ENCODE results near the gene ELMOD3. TPM values are rescaled to one million over a fixed set of nuclear protein-coding genes. Genes with fewer than 3 reads are reported as not detected.
A peak's percentile ranks its signal among the peaks of the same experiment; 100 is the strongest.

ELMOD3 gene
- total and polyA plus RNA-seq, 12 donors: 7.3 to 23.8 (median 9.3) TPM

DNA sequence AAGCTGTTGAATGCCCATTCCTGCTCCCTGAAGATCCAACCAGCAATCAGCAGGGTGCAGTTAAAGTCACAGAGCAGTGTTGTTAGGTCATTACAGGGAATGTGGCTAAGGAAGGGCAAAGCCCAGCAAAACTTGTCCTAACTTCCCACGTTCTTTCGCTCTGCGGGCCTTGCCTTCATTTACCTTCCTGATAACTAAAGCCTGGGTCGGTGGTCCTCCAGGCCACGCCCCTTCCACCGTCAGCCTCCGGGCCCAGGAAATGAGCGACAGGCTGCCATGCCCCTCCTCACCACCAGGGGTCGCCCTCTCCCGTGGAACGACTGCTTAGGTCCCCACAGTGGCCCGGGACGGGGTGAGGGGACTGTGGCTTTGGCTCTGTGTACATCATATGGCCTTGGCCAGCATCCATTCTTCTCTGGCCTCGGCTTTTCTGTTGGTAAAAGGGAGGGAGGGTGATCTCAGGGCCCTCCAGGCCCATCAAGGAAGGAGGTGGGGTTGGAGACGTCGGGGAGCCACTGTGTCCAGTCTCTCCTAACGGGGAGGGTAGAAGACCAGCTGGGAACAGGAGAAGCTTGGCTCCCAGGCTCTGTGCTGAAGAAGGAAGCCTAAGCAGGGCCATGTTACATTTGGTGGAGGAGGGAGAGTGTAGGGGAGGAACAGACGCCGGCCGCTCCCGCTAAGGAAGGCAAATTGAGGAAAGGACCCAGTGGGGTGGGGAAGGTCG is 66.1 kb downstream of the ELMOD3 start:
- intact Hi-C loops (cut with DNase I): loop anchor here in 9 of 10 donors (1.0 to 5.0 kb wide), 5 partner anchors 117 to 132 kb away; partner anchors contain the start of gene MAT2A (in 1 of the 9)
- ATAC-seq (peak; percentile 74 to 86 (median 80)), DNase-seq (peak; percentile 88 to 92)
- Histone ChIP-seq H3K27ac (peak overlapping the region; percentile 47 to 97 (median 83)), H3K4me1 (peaks cover 15 to 43% (median 34%) of the 10 kb centered on the region in 9 donors), H3K4me3 (peak overlapping the region in 6 of 10 donors; percentile 13 to 41 (median 28)), H3K9me3 (no peaks in the 10 kb centered on the region), H3K36me3 (no peaks in the 10 kb centered on the region), H3K27me3 (no peaks in the 10 kb centered on the region)
- 21 to 22% methylated on average over 22 of the region's 22 CpGs for WGBS, 2 donors
- peak; percentile 100 for TF ChIP-seq CTCF (IDR thresholded peaks at IDR 0.05)

GRCh38 chr2:85421260-85422071 is 66.9 kb downstream of the ELMOD3 start:
- Histone ChIP-seq H3K36me3 (no peaks in the 10 kb centered on the region), H3K9me3 (no peaks in the 10 kb centered on the region), H3K4me3 (peak overlapping the region in 1 of 10 donors; percentile 41), H3K27ac (peak overlapping the region; percentile 47 to 97 (median 83)), H3K27me3 (no peaks in the 10 kb centered on the region), H3K4me1 (peaks cover 15 to 37% (median 34%) of the 10 kb centered on the region in 9 donors)
- DNase-seq (no peak), ATAC-seq (no peak)
- WGBS, 2 donors: 64 to 78% methylated on average over 13 of the region's 13 CpGs
- TF ChIP-seq CTCF (IDR thresholded peaks at IDR 0.05): no peak
- intact Hi-C loops (cut with DNase I): loop anchor here in 8 of 10 donors (1.0 to 5.0 kb wide), 4 partner anchors 116 to 131 kb away; partner anchors contain the start of gene MAT2A (in 1 of the 8)

- peaks cover 15 to 37% (median 34%) of the 10 kb centered on the region in 9 donors for H3K4me1 ChIP-seq
- intact Hi-C loops (cut with DNase I): loop anchor here in 2 of 10 donors (2.0 to 5.0 kb wide), 2 partner anchors 115 to 129 kb away; partner anchors contain the start of gene MAT2A (in 1 of the 2)
- H3K9me3 ChIP-seq: no peaks in the 10 kb centered on the region
- DNase-seq: no peak
- ATAC-seq: no peak
- no peaks in the 10 kb centered on the region for H3K36me3 ChIP-seq
- no peak for TF ChIP-seq CTCF (IDR thresholded peaks at IDR 0.05)
- no peaks in the 10 kb centered on the region for H3K27me3 ChIP-seq
- peak overlapping the region in 4 of 10 donors; percentile 59 to 97 (median 84) for H3K27ac ChIP-seq
- WGBS, 2 donors: 85 to 95% methylated on average over 2 of the region's 2 CpGs
- H3K4me3 ChIP-seq: no peak overlapping the region
These were observed 67.5 kb downstream of the ELMOD3 start for GRCh38 chr2:85422072-85422457.

DNA sequence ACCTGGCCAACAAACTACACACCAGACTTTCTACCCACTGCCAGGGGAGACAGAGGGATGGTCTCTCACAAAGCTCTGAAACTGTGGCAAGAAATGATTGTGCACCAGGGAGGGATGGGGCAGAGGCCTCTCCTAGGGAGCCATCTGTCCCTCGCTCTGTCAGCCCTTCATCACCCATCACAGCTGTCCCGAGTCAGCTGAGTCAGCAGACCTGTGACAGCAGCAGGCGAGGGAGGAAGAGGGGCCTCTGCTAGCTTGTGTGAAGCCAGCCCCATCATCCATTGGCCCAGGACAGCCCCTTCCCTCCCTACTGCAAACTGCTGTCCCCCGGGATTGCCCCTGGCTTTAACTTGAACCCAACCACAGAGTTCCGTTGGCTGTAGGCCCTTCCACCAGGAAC is 69.0 kb downstream of the ELMOD3 start:
- Histone ChIP-seq H3K27ac (no peak overlapping the region), H3K27me3 (no peaks in the 10 kb centered on the region), H3K4me1 (peaks cover 12 to 42% (median 29%) of the 10 kb centered on the region in 9 donors), H3K36me3 (no peaks in the 10 kb centered on the region), H3K4me3 (no peak overlapping the region), H3K9me3 (no peaks in the 10 kb centered on the region)
- ATAC-seq (no peak), DNase-seq (no peak)
- intact Hi-C loops (cut with DNase I): loop anchor here in 2 of 10 donors (2.0 to 5.0 kb wide), 2 partner anchors 114 to 127 kb away; partner anchors contain the start of gene MAT2A (in 1 of the 2)
- no peak for TF ChIP-seq CTCF (IDR thresholded peaks at IDR 0.05)
- WGBS, 2 donors: 72 to 79% methylated on average over 5 of the region's 5 CpGs
